ENCODE results near the gene SEMA4D.

Gene SEMA4D

DNA sequence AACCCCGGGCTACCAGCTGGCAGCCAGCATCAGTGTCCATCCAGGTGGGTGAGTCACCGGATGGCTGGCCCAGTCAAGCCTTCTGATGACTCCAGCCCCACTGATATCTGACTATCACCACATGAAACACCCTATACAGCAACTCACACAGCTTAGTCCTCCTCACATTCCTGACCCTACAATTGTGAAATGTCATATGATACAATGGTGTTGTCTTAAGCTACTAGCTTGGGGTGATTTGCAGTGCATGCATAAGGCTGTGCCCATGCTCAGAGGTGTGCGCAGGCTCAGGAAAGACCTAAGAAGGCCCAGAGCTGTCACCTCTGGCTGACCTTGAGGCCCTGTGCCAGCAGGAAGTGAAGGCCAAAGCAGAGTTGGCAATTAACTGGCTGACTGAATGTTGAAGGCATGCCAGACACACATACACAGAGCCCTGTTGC, 21.5 kb upstream of the SEMA4D start:
- H3K4me1 ChIP-seq (ENCODE audit: control insufficient read depth, insufficient read depth, low read length, poor library complexity, severe bottlenecking), result peaks cover 20% of the 10 kb centered on the region
- no peaks in the 10 kb centered on the region for H3K9me3 ChIP-seq (ENCODE audit: control insufficient read depth, low read length)
- no peak overlapping the region for H3K27ac ChIP-seq (ENCODE audit: low read depth, low read length, severe bottlenecking)
- H3K36me3 ChIP-seq (ENCODE audit: control insufficient read depth, insufficient read depth, low read length), result no peaks in the 10 kb centered on the region
- H3K4me3 ChIP-seq (ENCODE audit: extremely low read depth, insufficient read depth, low read length, poor library complexity, severe bottlenecking), result no peak overlapping the region
- WGBS, 2 experiments (ENCODE audit: insufficient coverage in 2 of 2), result 93 to 100% methylated on average over 2 to 3 of the region's 3 CpGs

DNA sequence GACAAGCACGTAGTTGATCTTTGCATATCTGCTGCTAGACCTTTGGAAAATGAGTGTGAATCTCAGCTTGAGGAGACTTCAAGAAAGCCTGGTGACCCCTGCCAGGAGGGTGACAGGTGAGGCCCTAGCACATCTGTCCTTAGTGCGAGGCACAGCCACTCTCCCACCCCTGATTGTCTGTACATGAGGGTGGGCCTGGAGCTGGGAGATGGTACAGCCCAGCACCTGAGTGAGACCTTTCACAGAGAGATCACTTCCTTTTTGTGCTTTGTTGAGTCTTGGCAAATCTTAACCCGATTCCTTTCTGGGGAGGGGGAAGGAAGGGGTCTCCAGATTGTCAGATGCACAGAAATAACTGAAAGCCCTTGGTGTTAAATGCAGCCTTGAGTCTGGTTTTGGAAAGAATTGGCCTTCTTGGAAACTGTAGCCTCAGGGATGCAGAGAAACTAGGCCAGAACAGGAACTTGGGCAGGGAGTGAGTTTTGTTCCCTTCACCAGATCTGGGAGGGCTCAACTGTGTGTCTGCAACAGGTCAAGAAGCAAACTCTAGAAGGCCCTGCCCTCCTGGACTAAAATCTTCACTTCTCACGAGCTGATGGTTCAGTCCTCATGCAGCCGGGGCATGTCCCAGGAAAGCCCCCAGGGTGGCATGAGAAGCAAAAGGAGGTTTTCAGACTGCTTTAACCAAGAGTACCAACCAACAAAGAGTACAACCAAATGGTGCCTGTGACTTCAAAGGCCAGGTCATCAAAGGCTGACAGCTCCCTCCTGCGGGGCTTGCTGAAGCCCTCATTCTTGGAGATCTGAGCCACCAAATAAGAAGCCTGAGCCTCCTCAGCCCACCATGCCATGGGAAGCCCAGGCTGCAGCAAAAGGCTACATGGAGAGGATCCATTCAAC, 20.8 kb upstream of the SEMA4D start:
- Histone ChIP-seq H3K4me1 (ENCODE audit: control insufficient read depth, insufficient read depth, low read length, poor library complexity, severe bottlenecking) (peaks cover 20% of the 10 kb centered on the region), H3K36me3 (ENCODE audit: control insufficient read depth, insufficient read depth, low read length) (no peaks in the 10 kb centered on the region), H3K9me3 (ENCODE audit: control insufficient read depth, low read length) (no peaks in the 10 kb centered on the region), H3K27ac (ENCODE audit: low read depth, low read length, severe bottlenecking) (no peak overlapping the region), H3K4me3 (ENCODE audit: extremely low read depth, insufficient read depth, low read length, poor library complexity, severe bottlenecking) (no peak overlapping the region)
- WGBS, 2 experiments (ENCODE audit: insufficient coverage in 2 of 2), result 80 to 94% methylated on average over 4 to 5 of the region's 6 CpGs

DNA sequence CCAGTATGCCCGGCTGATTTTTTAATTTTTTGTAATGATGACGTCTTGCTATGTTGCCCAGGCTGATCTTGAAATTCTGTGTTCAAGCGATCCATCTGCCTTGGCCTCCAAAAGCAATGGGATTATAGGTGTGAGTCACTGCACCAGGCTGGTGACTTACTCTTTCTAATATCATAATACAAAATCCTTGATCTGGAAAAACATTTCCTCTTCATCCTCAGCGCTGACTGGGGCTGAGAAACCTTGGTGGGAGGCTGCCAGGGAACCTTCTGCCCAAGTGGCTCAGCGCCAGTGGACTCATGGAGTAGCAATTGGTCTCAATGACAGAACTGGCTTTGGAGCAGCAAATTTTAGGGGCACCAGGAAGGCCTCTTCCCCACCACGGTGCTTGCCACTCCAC, 17.5 kb upstream of the SEMA4D start:
- H3K9me3 ChIP-seq (ENCODE audit: control insufficient read depth, low read length), result no peaks in the 10 kb centered on the region
- no peak overlapping the region for H3K27ac ChIP-seq (ENCODE audit: low read depth, low read length, severe bottlenecking)
- H3K4me3 ChIP-seq (ENCODE audit: extremely low read depth, insufficient read depth, low read length, poor library complexity, severe bottlenecking), result no peak overlapping the region
- H3K36me3 ChIP-seq (ENCODE audit: control insufficient read depth, insufficient read depth, low read length), result no peaks in the 10 kb centered on the region
- WGBS, 2 experiments (ENCODE audit: insufficient coverage in 2 of 2), result 93 to 98% methylated on average over 5 to 6 of the region's 6 CpGs
- peaks cover 11% of the 10 kb centered on the region for H3K4me1 ChIP-seq (ENCODE audit: control insufficient read depth, insufficient read depth, low read length, poor library complexity, severe bottlenecking)

DNA sequence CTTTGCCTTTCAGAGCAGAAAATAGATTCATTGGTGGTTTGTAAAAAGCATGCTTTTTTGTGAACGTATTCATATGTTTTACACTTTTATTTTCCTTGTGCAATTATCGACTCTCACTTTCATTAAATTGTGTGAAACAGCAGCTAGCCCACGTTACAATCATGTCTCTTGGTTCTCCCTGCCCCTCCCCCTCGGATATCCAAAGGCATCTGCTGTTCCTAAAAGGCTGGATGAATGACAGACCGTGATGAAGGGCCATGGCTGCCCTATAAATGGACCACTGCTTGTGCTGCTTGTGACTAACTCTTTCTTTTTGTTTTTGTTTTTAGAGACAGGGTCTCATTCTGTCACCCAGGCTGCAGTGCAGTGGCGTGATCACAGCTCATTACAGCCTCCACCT, 17.0 kb upstream of the SEMA4D start:
- 77 to 95% methylated on average over 4 to 5 of the region's 6 CpGs for WGBS, 2 experiments (ENCODE audit: insufficient coverage in 2 of 2)

DNA sequence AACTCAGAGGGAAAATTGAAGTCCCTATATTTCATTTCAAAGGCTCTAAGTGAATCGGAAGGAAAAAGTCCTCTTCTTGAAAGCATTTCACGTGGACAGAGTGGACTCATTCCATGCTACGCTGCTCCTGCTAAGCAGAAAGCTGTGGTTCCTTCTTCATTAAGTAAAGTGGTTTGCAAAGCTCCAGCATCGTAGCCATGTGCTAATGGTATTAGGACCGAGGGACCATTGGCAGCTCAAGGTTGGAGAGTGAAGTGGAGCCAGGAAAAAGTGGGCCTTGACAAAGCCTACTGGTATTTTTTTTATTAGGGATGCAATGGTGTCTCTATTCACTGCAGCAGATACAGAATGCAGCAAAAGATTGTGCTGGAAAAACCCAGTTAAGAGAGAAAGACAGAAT, 16.4 kb upstream of the SEMA4D start:
- no peaks in the 10 kb centered on the region for H3K36me3 ChIP-seq (ENCODE audit: control insufficient read depth, insufficient read depth, low read length)
- H3K9me3 ChIP-seq (ENCODE audit: control insufficient read depth, low read length), result no peaks in the 10 kb centered on the region
- no peak overlapping the region for H3K4me3 ChIP-seq (ENCODE audit: extremely low read depth, insufficient read depth, low read length, poor library complexity, severe bottlenecking)
- 76 to 84% methylated on average over 5 of the region's 5 CpGs for WGBS, 2 experiments (ENCODE audit: insufficient coverage in 2 of 2)
- H3K27ac ChIP-seq (ENCODE audit: low read depth, low read length, severe bottlenecking), result no peak overlapping the region
- H3K4me1 ChIP-seq (ENCODE audit: control insufficient read depth, insufficient read depth, low read length, poor library complexity, severe bottlenecking), result peaks cover under 1% of the 10 kb centered on the region

More for the DNA sequence above, 17.0 kb upstream of the SEMA4D start:
- peaks cover 7% of the 10 kb centered on the region for H3K4me1 ChIP-seq (ENCODE audit: control insufficient read depth, insufficient read depth, low read length, poor library complexity, severe bottlenecking)
- no peaks in the 10 kb centered on the region for H3K9me3 ChIP-seq (ENCODE audit: control insufficient read depth, low read length)
- H3K4me3 ChIP-seq (ENCODE audit: extremely low read depth, insufficient read depth, low read length, poor library complexity, severe bottlenecking), result no peak overlapping the region
- H3K27ac ChIP-seq (ENCODE audit: low read depth, low read length, severe bottlenecking), result no peak overlapping the region
- no peaks in the 10 kb centered on the region for H3K36me3 ChIP-seq (ENCODE audit: control insufficient read depth, insufficient read depth, low read length)

DNA sequence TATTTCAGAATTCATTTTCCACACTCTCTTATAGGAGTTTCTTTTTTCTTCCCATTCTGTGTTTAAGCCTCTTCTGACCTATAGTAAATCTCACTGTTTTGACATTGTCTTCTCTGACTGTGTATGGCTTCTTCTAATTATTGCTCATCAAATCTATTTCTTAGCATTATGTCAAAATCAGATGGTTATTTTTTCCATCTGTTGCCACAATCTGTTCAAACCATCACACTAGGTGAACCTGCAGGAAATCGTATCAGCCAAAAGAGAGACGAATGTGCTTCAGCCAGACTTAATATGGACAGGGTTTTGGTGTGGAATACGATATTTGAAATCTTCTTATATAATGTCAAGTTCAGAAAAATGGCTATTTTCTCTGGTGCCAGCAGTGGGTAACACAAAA, 15.9 kb upstream of the SEMA4D start:
- Histone ChIP-seq H3K27ac (ENCODE audit: low read depth, low read length, severe bottlenecking) (no peak overlapping the region), H3K4me3 (ENCODE audit: extremely low read depth, insufficient read depth, low read length, poor library complexity, severe bottlenecking) (no peak overlapping the region), H3K9me3 (ENCODE audit: control insufficient read depth, low read length) (no peaks in the 10 kb centered on the region), H3K36me3 (ENCODE audit: control insufficient read depth, insufficient read depth, low read length) (no peaks in the 10 kb centered on the region), H3K4me1 (ENCODE audit: control insufficient read depth, insufficient read depth, low read length, poor library complexity, severe bottlenecking) (no peaks in the 10 kb centered on the region)
- 100% methylated on average over 1 of the region's 3 CpGs for WGBS, 2 experiments (ENCODE audit: insufficient coverage in 2 of 2)

DNA sequence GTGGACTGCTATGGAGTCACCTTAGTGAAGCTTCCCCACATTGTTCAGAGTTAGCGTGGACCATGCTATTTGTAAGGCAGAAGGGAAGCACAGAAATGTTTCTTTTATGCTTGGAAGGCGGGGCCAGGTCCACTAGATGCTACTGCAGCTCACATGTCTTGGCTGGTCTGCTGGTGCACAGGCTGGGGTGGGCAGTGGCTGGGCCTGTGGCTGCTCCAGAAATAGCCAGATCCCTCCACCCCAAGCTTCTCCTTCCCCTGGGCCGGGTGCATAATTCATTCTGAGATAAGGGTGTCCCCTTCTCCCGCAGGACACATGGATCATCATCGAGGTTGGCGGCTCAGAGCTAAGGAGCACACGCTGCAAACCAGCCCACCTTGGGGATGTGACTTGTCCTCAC, 14.5 kb upstream of the SEMA4D start:
- 92 to 95% methylated on average over 6 to 7 of the region's 7 CpGs for WGBS, 2 experiments (ENCODE audit: insufficient coverage in 2 of 2)
- Histone ChIP-seq H3K9me3 (ENCODE audit: control insufficient read depth, low read length) (no peaks in the 10 kb centered on the region), H3K27ac (ENCODE audit: low read depth, low read length, severe bottlenecking) (no peak overlapping the region), H3K4me3 (ENCODE audit: extremely low read depth, insufficient read depth, low read length, poor library complexity, severe bottlenecking) (no peak overlapping the region), H3K36me3 (ENCODE audit: control insufficient read depth, insufficient read depth, low read length) (no peaks in the 10 kb centered on the region), H3K4me1 (ENCODE audit: control insufficient read depth, insufficient read depth, low read length, poor library complexity, severe bottlenecking) (no peaks in the 10 kb centered on the region)

DNA sequence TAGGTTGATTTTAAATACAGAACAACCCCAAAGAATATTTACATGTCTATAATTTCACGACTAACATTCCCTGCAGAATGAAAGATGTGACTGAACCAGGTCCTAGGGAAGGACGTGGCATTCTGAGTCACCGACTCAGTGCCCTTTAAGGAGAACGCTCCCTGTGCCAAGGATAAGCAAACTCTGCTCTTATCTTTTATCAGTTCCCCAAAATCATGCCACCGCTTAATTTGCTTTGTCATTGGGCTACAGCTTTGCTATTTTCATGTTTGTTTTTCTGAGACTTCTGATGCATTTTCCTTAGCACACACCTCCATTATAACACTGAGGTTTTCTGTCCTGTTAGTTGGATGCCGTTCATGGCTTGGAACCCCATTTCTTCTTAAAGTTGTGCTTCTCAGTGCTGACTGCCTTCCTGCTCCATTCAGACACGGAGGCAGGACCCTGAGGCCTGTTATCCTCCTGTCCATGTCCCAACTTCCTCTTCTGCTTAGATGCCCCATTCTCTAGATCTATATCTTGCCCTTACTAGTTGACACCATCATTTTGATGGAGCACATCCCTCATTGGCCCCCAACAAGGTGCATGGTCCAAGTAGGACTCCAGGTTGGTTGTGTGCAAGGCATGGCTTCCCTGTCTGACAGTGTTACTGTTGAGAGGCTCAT, 11.2 kb upstream of the SEMA4D start:
- 93% methylated on average over 6 to 7 of the region's 7 CpGs for WGBS, 2 experiments (ENCODE audit: insufficient coverage in 2 of 2)
- no peak overlapping the region for H3K27ac ChIP-seq (ENCODE audit: low read depth, low read length, severe bottlenecking)
- no peak overlapping the region for H3K4me3 ChIP-seq (ENCODE audit: extremely low read depth, insufficient read depth, low read length, poor library complexity, severe bottlenecking)
- no peaks in the 10 kb centered on the region for H3K9me3 ChIP-seq (ENCODE audit: control insufficient read depth, low read length)
- H3K4me1 ChIP-seq (ENCODE audit: control insufficient read depth, insufficient read depth, low read length, poor library complexity, severe bottlenecking), result no peaks in the 10 kb centered on the region
- H3K36me3 ChIP-seq (ENCODE audit: control insufficient read depth, insufficient read depth, low read length), result no peaks in the 10 kb centered on the region

DNA sequence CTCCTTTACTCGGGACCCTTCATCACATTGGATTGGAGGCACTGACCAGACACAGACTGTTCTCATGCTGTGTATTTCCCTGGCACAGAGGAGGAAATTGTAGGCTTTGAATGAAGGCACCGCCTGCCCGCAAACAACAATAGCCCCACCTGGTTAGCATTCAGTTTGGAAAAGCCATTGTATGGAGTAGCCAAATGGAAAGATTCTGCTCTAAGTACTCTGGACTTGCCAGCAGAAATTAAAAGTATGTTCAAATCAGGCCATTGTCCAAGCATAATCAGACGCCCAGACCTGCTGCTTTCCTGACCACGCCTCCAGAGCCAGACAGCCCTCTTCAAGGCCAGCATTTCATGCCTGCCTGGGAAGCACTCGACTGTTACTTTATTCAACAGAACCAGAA, 8.0 kb upstream of the SEMA4D start:
- Histone ChIP-seq H3K9me3 (ENCODE audit: control insufficient read depth, low read length) (no peaks in the 10 kb centered on the region), H3K36me3 (ENCODE audit: control insufficient read depth, insufficient read depth, low read length) (no peaks in the 10 kb centered on the region), H3K4me3 (ENCODE audit: extremely low read depth, insufficient read depth, low read length, poor library complexity, severe bottlenecking) (no peak overlapping the region), H3K27ac (ENCODE audit: low read depth, low read length, severe bottlenecking) (no peak overlapping the region), H3K4me1 (ENCODE audit: control insufficient read depth, insufficient read depth, low read length, poor library complexity, severe bottlenecking) (no peaks in the 10 kb centered on the region)
- 81 to 85% methylated on average over 5 of the region's 6 CpGs for WGBS, 2 experiments (ENCODE audit: insufficient coverage in 2 of 2)

DNA sequence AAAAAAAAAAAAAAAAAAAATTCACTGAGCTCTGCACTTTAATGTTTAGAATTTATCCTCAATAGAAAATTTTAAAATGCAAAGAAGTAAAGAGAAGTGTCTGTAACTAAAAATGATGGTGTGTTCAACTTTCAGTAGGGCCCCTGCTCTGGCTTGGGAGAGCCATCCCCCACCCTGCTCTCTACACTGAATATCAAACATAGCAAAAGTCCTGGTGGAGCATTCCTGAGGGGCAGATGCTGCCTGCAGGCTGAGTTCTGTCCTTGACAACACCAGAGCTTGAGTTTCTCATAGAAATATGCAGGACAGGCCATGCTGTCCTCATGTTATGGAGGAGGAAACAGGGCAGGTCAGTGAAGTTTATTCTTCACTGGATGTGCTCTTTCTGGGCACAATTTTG, 7.1 kb upstream of the SEMA4D start:
- H3K36me3 ChIP-seq (ENCODE audit: control insufficient read depth, insufficient read depth, low read length), result no peaks in the 10 kb centered on the region
- H3K4me3 ChIP-seq (ENCODE audit: extremely low read depth, insufficient read depth, low read length, poor library complexity, severe bottlenecking), result no peak overlapping the region
- no peaks in the 10 kb centered on the region for H3K9me3 ChIP-seq (ENCODE audit: control insufficient read depth, low read length)
- H3K27ac ChIP-seq (ENCODE audit: low read depth, low read length, severe bottlenecking), result no peak overlapping the region
- no peaks in the 10 kb centered on the region for H3K4me1 ChIP-seq (ENCODE audit: control insufficient read depth, insufficient read depth, low read length, poor library complexity, severe bottlenecking)

DNA sequence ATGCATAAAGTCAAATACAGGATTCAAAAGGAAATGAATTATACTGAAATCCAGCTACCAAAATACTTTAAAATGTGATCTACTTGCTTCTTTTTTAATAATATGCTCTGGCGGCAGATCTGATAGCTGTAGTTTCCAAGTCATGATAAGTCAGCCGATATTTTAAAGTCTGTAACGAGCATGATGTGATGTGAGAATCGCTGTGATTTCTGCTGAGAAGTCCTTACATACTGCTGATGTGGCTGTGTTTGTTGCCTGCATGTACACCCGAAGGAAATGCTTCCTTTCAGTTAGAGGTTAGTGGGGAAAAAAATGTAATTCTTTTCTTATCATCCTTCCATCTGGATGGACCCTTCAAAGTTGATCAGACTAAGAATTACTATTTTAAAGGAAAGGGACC, 4.8 kb upstream of the SEMA4D start:
- H3K36me3 ChIP-seq (ENCODE audit: control insufficient read depth, insufficient read depth, low read length), result no peaks in the 10 kb centered on the region
- 70 to 96% methylated on average over 3 to 5 of the region's 5 CpGs for WGBS, 2 experiments (ENCODE audit: insufficient coverage in 2 of 2)
- no peaks in the 10 kb centered on the region for H3K4me1 ChIP-seq (ENCODE audit: control insufficient read depth, insufficient read depth, low read length, poor library complexity, severe bottlenecking)
- H3K9me3 ChIP-seq (ENCODE audit: control insufficient read depth, low read length), result no peaks in the 10 kb centered on the region
- H3K27ac ChIP-seq (ENCODE audit: low read depth, low read length, severe bottlenecking), result no peak overlapping the region
- H3K4me3 ChIP-seq (ENCODE audit: extremely low read depth, insufficient read depth, low read length, poor library complexity, severe bottlenecking), result no peak overlapping the region

Data from mesodermal cell (in vitro differentiated cells).